A549 (cell line): Measurements from ENCODE around the gene APOC3. TPM values are rescaled to one million over a fixed set of nuclear protein-coding genes. Genes with fewer than 3 reads are reported as not detected.

Source experiments
- ATAC-seq, 2 experiments: fragments of 200-7000 bp in 1 of 2; fragments of >200 bp in 1 of 2; cut with Nextera tagmentation in 1 of 2; cut with Tn5 transposase in 1 of 2; 3 replicates each; pipeline versions ENCODE4 v1.8.0 to v1.9.1; 2018 to 2020; ENCODE audit warnings: mild to moderate bottlenecking in 1 of 2, moderate library complexity in 1 of 2
- CTCF ChIA-PET: fragments of 300-600 bp; sonication (Branson Sonifier 250); formaldehyde crosslinking; extraction: SDS; loops from one replicate; lab custom pipeline; 2021; ENCODE audit warnings: antibody characterized with exemption, inconsistent platforms; lab: Yijun Ruan, JAX
- POLR2A ChIA-PET: fragments of 350-600 bp; formaldehyde crosslinking; extraction: SDS; loops from one replicate; lab custom pipeline; 2021; ENCODE audit warnings: antibody characterized with exemption, inconsistent platforms; lab: Yijun Ruan, JAX
- DNase-seq, 2 experiments: peaks; one replicate each; pipeline versions ENCODE4 v3.0.0 to v3.0.0-alpha.2; 2011 to 2016; ENCODE audit warnings: low read depth in 1 of 2, low spot score in 1 of 2
- FAIRE-seq: peaks from 2 replicates; lab custom pipeline; 2011; peaks lifted over from hg19 to GRCh38; lab: Jason Lieb, UNC
- H3K27ac ChIP-seq, 2 experiments: fragments of >200 bp; sonication (Bioruptor Twin); formaldehyde crosslinking; 3 replicates each; pipeline ENCODE4 v1.5.1; 2016 to 2017
- H3K4me1 ChIP-seq: fragments of >200 bp; sonication (Bioruptor Twin); formaldehyde crosslinking; 3 replicates; pipeline ENCODE4 v1.6.1; 2016
- H3K4me2 ChIP-seq: fragments of >200 bp; sonication (Bioruptor Twin); formaldehyde crosslinking; 3 replicates; pipeline ENCODE4 v1.6.1; 2016
- H3K4me3 ChIP-seq: fragments of >200 bp; sonication (Bioruptor Twin); formaldehyde crosslinking; 3 replicates; pipeline ENCODE4 v1.5.1; 2016
- H3K9me3 ChIP-seq: fragments of >200 bp; sonication (Bioruptor Twin); formaldehyde crosslinking; 3 replicates; pipeline ENCODE4 v1.6.1; 2016
- BCL3 ChIP-seq: fragments of >200 bp; sonication (Bioruptor Twin); formaldehyde crosslinking; IDR thresholded peaks from 3 replicates; pipeline ENCODE4 v1.6.1; 2016
- CBX8 ChIP-seq: fragments of 200-600 bp; sonication (generic); IDR thresholded peaks from 2 replicates; pipeline ENCODE4 v1.6.1; 2016
- CHD2 ChIP-seq: fragments of 150-350 bp; IDR thresholded peaks from 2 replicates; pipeline ENCODE4 v1.6.1; 2014; ENCODE audit warnings: low read length; ENCODE audit not compliant: partially characterized antibody
- CHD4 ChIP-seq: fragments of 200-600 bp; sonication (generic); IDR thresholded peaks from 2 replicates; pipeline ENCODE4 v1.6.1; 2016; ENCODE audit warnings: antibody characterized with exemption, mild to moderate bottlenecking, borderline replicate concordance
- EP300 ChIP-seq, 2 experiments: fragments of >200 bp; sonication (Bioruptor Twin); formaldehyde crosslinking; IDR thresholded peaks; 2 replicates in 1 of 2; 3 replicates in 1 of 2; pipeline ENCODE4 v1.6.1; 2016 to 2017
- FOSB ChIP-seq: fragments of 250-450 bp; sonication (Bioruptor Pico); IDR thresholded peaks from 2 replicates; pipeline ENCODE4 v1.5.0; 2020; ENCODE audit warnings: mild to moderate bottlenecking, moderate library complexity
- HOXA7 ChIP-seq: fragments of 250-450 bp; sonication (Bioruptor Pico); IDR thresholded peaks from 2 replicates; pipeline ENCODE4 v1.5.0; 2020; ENCODE audit warnings: mild to moderate bottlenecking, moderate library complexity
- HOXB13 ChIP-seq: fragments of 250-450 bp; sonication (Bioruptor Pico); IDR thresholded peaks from 2 replicates; pipeline ENCODE4 v1.5.0; 2020; ENCODE audit warnings: low read depth, mild to moderate bottlenecking, moderate library complexity
- HOXB5 ChIP-seq: fragments of 250-450 bp; sonication (Bioruptor Pico); IDR thresholded peaks from 2 replicates; pipeline ENCODE4 v1.5.0; 2020; ENCODE audit warnings: mild to moderate bottlenecking, moderate library complexity
- JUNB ChIP-seq: fragments of >200 bp; sonication (Bioruptor Twin); formaldehyde crosslinking; IDR thresholded peaks from 2 replicates; pipeline ENCODE4 v1.6.1; 2016
- KDM1A ChIP-seq: fragments of 200-600 bp; sonication (generic); IDR thresholded peaks from 2 replicates; pipeline ENCODE4 v1.6.1; 2016; ENCODE audit warnings: low read depth, mild to moderate bottlenecking
- KDM5A ChIP-seq: fragments of 200-600 bp; sonication (generic); IDR thresholded peaks from 2 replicates; pipeline ENCODE4 v1.6.1; 2016; ENCODE audit warnings: antibody characterized with exemption, mild to moderate bottlenecking
- MYC ChIP-seq: IDR thresholded peaks from 2 replicates; pipeline ENCODE4 v1.6.1; 2012; ENCODE audit warnings: mild to moderate bottlenecking, inconsistent platforms, low read length, improper control_type of control experiment, borderline replicate concordance
- NFE2L2 ChIP-seq: fragments of 150-350 bp; conservative IDR thresholded peaks from 2 replicates; pipeline ENCODE4 v1.6.1; 2014; ENCODE audit warnings: low read length
- POLR2AphosphoS2 ChIP-seq: conservative IDR thresholded peaks from 2 replicates; pipeline ENCODE4 v1.6.1; 2012; ENCODE audit warnings: low read length, improper control_type of control experiment, inconsistent platforms
- RARB ChIP-seq: fragments of 250-450 bp; sonication (Bioruptor Pico); IDR thresholded peaks from 2 replicates; pipeline ENCODE4 v1.8.0; 2021; ENCODE audit warnings: mild to moderate bottlenecking, moderate library complexity
- RNF2 ChIP-seq: fragments of 200-600 bp; sonication (generic); IDR thresholded peaks from 2 replicates; pipeline ENCODE4 v1.6.1; 2016; ENCODE audit warnings: low read depth, mild to moderate bottlenecking, antibody characterized with exemption, moderate library complexity, borderline replicate concordance
- SREBF2 ChIP-seq: fragments of 450-650 bp; IDR thresholded peaks from 2 replicates; pipeline ENCODE4 v1.6.1; 2014; ENCODE audit warnings: mild to moderate bottlenecking, moderate library complexity
- TFCP2L1 ChIP-seq: fragments of 250-450 bp; sonication (Bioruptor Pico); IDR thresholded peaks from 2 replicates; pipeline ENCODE4 v1.5.0; 2021; ENCODE audit warnings: mild to moderate bottlenecking
- ZC3H11A ChIP-seq: fragments of 450-650 bp; IDR thresholded peaks from 2 replicates; pipeline ENCODE4 v1.6.1; 2014; ENCODE audit warnings: antibody characterized with exemption, mild to moderate bottlenecking
- ZNF302 ChIP-seq: fragments of 250-450 bp; sonication (Bioruptor Pico); IDR thresholded peaks from 2 replicates; pipeline ENCODE4 v1.9.0; 2021; ENCODE audit warnings: inconsistent platforms, mild to moderate bottlenecking, moderate library complexity
- WGBS: methylation state at CpG from one replicate; pipeline ENCODE4 v1.1.6; 2017; ENCODE audit errors: missing lambda C conversion rate; 5-methylcytosine and 5-hydroxymethylcytosine counted together
- polyA plus RNA-seq, 4 experiments: library from polyadenylated mRNA; depleted of rRNA in 3 of 4; stranded (reverse); fragments of >200 nt; fragmentation: RNase III in 1 of 4; extraction: RNeasy Plus Mini Kit Qiagen cat#74134 plus additional on column Dnase treatment in 1 of 4; gene quantifications; 2 replicates in 3 of 4; 3 replicates in 1 of 4; pipeline ENCODE4 v1.2.3, GENCODE V29; 2011 to 2017
- TF ChIP-seq, protein P1 (sequence below): fragments of >200 bp; sonication (Bioruptor Twin); formaldehyde crosslinking; IDR thresholded peaks from 3 replicates; pipeline ENCODE4 v1.5.1; 2016
- TF ChIP-seq, protein P2 (sequence below): fragments of 150-350 bp; IDR thresholded peaks from 2 replicates; pipeline ENCODE4 v1.6.1; 2014; ENCODE audit warnings: low read depth, mild to moderate bottlenecking, low read length
- TF ChIP-seq, protein P3 (sequence below): fragments of 250-450 bp; sonication (Bioruptor Pico); IDR thresholded peaks from 2 replicates; pipeline ENCODE4 v1.5.0; 2020; ENCODE audit warnings: low read depth, mild to moderate bottlenecking, moderate library complexity
- TF ChIP-seq, protein P4 (sequence below): fragments of >200 bp; sonication (Bioruptor Twin); formaldehyde crosslinking; IDR thresholded peaks from 2 replicates; pipeline ENCODE4 v1.6.1; 2016

APOC3 gene
- polyA plus RNA-seq, 2 of the 4 experiments (the other 2 are of a cell fraction) = not detected

DNA sequence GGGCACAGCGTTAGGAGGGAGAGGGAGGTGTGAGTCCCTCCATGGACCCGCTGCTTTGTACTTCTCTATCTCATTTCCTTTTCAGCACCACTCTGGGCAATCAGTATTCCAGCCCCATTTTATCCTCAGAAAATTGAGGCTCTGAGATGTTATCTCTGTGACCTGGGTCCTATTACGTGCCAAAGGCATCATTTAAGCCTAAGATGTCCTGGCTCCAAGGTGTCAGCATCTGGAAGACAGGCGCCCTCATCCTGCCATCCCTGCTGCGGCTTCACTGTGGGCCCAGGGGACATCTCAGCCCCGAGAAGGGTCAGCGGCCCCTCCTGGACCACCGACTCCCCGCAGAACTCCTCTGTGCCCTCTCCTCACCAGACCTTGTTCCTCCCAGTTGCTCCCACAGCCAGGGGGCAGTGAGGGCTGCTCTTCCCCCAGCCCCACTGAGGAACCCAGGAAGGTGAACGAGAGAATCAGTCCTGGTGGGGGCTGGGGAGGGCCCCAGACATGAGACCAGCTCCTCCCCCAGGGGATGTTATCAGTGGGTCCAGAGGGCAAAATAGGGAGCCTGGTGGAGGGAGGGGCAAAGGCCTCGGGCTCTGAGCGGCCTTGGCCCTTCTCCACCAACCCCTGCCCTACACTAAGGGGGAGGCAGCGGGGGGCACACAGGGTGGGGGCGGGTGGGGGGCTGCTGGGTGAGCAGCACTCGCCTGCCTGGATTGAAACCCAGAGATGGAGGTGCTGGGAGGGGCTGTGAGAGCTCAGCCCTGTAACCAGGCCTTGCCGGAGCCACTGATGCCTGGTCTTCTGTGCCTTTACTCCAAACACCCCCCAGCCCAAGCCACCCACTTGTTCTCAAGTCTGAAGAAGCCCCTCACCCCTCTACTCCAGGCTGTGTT is 829 bp upstream of the APOC3 start:
- Histone ChIP-seq H3K27ac (no peak overlapping the region), H3K4me1 (no peaks in the 10 kb centered on the region), H3K9me3 (no peaks in the 10 kb centered on the region), H3K4me3 (no peak overlapping the region), H3K4me2 (no peak overlapping the region)
- DNase-seq = no peak
- TF ChIP-seq JUNB (no peak), EP300 (IDR thresholded peaks at IDR 0.05) (no peak), MYC (no peak), CHD4 (no peak), TFCP2L1 (CRISPR knock-in tag) (no peak), HOXB5 (CRISPR knock-in tag) (no peak), FOSB (CRISPR knock-in tag) (no peak), HOXB13 (CRISPR knock-in tag) (no peak), BCL3 (no peak), ZC3H11A (no peak), HOXA7 (CRISPR knock-in tag) (no peak), RARB (CRISPR knock-in tag) (no peak), ZNF302 (CRISPR knock-in tag) (no peak)
- TF ChIP-seq, protein P1, sequence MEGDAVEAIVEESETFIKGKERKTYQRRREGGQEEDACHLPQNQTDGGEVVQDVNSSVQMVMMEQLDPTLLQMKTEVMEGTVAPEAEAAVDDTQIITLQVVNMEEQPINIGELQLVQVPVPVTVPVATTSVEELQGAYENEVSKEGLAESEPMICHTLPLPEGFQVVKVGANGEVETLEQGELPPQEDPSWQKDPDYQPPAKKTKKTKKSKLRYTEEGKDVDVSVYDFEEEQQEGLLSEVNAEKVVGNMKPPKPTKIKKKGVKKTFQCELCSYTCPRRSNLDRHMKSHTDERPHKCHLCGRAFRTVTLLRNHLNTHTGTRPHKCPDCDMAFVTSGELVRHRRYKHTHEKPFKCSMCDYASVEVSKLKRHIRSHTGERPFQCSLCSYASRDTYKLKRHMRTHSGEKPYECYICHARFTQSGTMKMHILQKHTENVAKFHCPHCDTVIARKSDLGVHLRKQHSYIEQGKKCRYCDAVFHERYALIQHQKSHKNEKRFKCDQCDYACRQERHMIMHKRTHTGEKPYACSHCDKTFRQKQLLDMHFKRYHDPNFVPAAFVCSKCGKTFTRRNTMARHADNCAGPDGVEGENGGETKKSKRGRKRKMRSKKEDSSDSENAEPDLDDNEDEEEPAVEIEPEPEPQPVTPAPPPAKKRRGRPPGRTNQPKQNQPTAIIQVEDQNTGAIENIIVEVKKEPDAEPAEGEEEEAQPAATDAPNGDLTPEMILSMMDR = no peak
- TF ChIP-seq, protein P2, sequence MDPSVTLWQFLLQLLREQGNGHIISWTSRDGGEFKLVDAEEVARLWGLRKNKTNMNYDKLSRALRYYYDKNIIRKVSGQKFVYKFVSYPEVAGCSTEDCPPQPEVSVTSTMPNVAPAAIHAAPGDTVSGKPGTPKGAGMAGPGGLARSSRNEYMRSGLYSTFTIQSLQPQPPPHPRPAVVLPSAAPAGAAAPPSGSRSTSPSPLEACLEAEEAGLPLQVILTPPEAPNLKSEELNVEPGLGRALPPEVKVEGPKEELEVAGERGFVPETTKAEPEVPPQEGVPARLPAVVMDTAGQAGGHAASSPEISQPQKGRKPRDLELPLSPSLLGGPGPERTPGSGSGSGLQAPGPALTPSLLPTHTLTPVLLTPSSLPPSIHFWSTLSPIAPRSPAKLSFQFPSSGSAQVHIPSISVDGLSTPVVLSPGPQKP = no peak
- 86% methylated on average over 9 of the region's 16 CpGs for WGBS
- CTCF ChIA-PET = interaction anchor here (0.5 to 2.2 kb wide), 3 partner anchors 24 to 315 kb away, joined by 3 to 4 read pairs (median 3); partner anchors contain the start of gene APOA5
- POLR2A ChIA-PET = no interaction called here
- FAIRE-seq = no peak
- ATAC-seq = no peak

DNA sequence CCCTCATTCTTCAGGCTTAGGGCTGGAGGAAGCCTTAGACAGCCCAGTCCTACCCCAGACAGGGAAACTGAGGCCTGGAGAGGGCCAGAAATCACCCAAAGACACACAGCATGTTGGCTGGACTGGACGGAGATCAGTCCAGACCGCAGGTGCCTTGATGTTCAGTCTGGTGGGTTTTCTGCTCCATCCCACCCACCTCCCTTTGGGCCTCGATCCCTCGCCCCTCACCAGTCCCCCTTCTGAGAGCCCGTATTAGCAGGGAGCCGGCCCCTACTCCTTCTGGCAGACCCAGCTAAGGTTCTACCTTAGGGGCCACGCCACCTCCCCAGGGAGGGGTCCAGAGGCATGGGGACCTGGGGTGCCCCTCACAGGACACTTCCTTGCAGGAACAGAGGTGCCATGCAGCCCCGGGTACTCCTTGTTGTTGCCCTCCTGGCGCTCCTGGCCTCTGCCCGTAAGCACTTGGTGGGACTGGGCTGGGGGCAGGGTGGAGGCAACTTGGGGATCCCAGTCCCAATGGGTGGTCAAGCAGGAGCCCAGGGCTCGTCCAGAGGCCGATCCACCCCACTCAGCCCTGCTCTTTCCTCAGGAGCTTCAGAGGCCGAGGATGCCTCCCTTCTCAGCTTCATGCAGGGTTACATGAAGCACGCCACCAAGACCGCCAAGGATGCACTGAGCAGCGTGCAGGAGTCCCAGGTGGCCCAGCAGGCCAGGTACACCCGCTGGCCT is 641 bp downstream of the APOC3 start:
- Histone ChIP-seq H3K4me2 (no peak overlapping the region), H3K9me3 (no peaks in the 10 kb centered on the region), H3K4me1 (0 out of 3 replicates have a peak, but pooled peaks cover under 1% of the 10 kb centered on the region), H3K27ac (no peak overlapping the region)
- ATAC-seq (no peak), DNase-seq (no peak)
- 88% methylated on average over 10 of the region's 17 CpGs for WGBS
- POLR2A ChIA-PET = no interaction called here
- CTCF ChIA-PET = interaction anchor here (1.0 to 2.2 kb wide), 2 partner anchors 39 to 276 kb away, joined by 3 to 4 read pairs; partner anchors contain the start of gene APOA5
- TF ChIP-seq SREBF2 (no peak), POLR2AphosphoS2 (no peak), CBX8 (no peak), CHD2 (no peak), NFE2L2 (no peak), KDM1A (no peak), KDM5A (no peak), RNF2 (no peak)
- TF ChIP-seq, protein P3, sequence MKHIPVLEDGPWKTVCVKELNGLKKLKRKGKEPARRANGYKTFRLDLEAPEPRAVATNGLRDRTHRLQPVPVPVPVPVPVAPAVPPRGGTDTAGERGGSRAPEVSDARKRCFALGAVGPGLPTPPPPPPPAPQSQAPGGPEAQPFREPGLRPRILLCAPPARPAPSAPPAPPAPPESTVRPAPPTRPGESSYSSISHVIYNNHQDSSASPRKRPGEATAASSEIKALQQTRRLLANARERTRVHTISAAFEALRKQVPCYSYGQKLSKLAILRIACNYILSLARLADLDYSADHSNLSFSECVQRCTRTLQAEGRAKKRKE (CRISPR knock-in tag) = no peak
- TF ChIP-seq, protein P4, sequence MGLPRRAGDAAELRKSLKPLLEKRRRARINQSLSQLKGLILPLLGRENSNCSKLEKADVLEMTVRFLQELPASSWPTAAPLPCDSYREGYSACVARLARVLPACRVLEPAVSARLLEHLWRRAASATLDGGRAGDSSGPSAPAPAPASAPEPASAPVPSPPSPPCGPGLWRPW = no peak
- TF ChIP-seq, all 56 proteins: peak for 0
- H3K4me3 ChIP-seq = no peak overlapping the region
- no peak for FAIRE-seq
